Renal cortical epithelial cell (primary cell): ENCODE results near the gene SAMD11. TPM values are rescaled to one million over a fixed set of nuclear protein-coding genes. Genes with fewer than 3 reads are reported as not detected.
"Not testable (repeated sequence)": the region's sequence is repeated elsewhere in the genome, so short reads cannot be mapped to it uniquely, and the experiment has no call there.

Experiments
- DNase-seq: peaks from one replicate; pipeline ENCODE4 v3.0.0-alpha.2; 2011; ENCODE audit warnings: low read depth
- total RNA-seq: library from RNA; depleted of rRNA; stranded (reverse); fragments of >200 nt; gene quantifications from 2 replicates; pipeline ENCODE4 v1.2.3, GENCODE V29; 2014

Gene SAMD11
- total RNA-seq, 1 donor from 2014 or later = 20.1 TPM

GRCh38 chr1:974687-975328 is 51.1 kb downstream of the SAMD11 start:
- no peak for DNase-seq

GRCh38 chr1:975365-975764 is 51.6 kb downstream of the SAMD11 start:
- DNase-seq = no peak

- DNase-seq = peak; percentile 38
These were observed 52.4 kb downstream of the SAMD11 start for GRCh38 chr1:975896-976683.

GRCh38 chr1:976791-977190 is 53.1 kb downstream of the SAMD11 start:
- DNase-seq = not testable (repeated sequence)

DNA sequence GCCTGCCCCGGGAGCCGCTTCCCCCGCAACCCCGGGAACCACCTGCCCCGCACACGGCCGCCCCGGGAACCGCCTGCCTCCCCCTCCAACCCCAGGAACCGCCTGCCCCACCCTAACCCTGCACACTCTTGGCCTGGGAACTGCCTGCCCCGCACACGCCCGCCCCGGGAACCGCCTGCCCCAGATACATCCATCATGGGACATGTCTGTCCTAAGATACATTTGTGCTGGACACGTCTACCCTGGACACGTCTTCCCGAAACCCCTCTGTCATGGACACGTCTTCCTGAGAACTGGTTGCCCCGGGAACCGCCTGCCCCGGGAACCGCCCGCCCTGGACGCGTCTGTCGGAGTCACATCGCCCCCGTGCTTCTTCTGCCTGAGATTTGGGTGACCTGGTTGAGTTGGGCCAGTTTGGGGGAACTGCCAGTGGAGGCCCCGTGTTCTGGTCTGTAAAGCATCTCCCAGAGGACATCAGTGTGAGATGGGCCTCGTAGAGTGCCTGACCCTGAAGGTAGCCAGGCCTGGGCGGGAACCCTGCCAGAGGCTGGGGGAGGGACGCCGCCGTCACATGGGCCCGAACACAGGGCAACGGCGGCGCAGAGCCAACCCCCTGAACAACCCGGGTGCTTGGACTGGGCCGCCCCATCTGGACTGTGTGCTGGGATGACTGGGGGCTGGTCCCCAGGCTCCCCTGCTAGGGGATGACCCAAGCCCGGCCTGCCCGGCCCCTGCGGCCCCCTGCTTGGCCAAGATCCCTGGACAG is 54.5 kb downstream of the SAMD11 start:
- DNase-seq = no peak

DNA sequence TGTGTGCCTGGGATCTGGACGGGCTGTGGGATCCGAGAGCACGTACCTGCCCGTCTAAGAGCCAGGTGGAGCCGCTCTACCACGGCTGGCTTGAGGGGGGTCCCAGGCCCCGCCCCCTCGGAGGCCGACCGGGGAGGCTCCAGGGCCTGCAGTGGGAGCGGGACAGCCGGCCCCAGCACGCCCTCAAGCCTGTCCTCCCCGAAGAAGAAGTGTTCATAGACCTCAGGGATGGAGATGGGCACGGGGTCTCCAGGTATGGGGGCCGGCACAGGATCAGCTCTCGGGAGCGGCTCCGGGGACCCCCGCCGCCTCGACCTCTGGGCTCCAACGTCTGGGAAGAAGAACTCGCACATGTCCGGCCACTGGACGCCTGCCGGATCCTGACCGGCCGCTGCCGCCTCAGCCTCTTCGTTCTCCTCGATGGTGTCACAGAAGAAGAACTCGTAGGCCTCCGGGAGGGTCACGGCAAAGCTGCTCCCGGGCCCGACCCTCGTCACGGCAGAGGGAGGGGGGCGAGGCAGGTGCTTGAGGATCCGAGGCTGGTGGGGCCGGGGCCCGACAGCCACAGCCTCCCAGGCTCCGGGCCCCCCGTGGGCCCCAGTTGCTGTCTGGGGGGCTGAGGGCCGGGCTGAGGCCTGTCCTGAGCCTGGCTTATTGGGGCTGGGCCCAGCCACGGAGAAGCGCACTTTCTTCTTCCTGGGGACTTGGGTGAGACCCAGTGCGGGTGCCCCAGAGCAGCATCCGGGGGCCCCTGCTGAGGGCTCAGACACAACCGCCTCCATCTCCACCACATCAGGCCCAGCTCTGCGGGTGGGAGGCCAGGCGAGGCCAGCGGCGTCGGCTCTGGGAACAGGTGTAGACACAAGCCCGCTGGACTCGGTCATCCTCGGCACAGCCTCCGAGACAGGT is 55.4 kb downstream of the SAMD11 start:
- DNase-seq = no peak

GRCh38 chr1:979744-980072 is 56.0 kb downstream of the SAMD11 start:
- no peak for DNase-seq

DNA sequence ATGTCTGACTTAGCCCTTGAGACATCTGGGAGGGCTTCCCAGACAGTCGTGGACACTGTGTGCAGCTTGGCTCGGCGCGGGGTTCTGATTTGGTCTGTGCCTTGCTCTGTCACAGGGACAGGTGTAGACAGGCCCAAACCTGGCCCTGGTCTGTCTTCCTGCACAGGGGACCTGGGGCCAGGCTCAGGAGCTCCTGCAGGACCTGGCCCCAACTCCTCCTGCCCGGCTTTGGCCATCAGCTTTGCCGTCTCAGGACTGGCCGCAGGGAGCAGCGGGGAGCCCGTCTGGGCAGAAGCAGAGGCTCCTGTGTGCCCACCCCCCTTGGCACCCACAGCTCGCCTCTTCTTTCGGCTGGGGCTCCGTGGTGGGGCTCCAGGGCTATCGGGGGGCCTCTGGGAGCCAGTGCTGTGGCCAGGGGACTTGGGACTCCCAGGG is 56.4 kb downstream of the SAMD11 start:
- DNase-seq = no peak

- DNase-seq = no peak
These were observed 57.1 kb downstream of the SAMD11 start for GRCh38 chr1:980602-981395.

DNA sequence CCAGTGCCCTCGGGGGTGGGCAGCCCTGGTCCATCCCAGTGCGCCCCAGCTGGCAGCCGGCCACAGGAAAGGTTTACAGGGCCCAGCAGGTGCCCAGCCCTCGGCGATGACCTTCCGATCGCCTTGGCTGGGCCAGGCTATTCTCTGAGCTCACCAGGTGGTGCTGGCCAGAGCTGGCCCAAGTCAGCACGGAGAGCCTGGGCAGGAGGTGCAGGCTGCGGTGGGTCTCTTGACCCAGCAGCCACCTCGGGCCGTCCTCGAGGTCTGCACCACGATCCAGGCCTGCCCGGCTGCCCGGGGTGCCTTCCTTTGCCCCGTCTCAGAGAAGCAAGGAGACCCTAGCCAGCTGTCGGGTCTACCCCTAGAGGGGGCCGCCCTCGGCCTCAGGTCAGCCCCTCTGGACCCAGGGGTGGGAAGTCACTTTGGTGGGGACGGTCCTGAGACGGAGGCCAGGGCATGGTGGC is 57.8 kb downstream of the SAMD11 start:
- no peak for DNase-seq

GRCh38 chr1:981955-982558 is 58.3 kb downstream of the SAMD11 start, which contains the start of gene PERM1:
PERM1 (minus strand) TSS chr1:982093; CDS start chr1:981029, 1,064 bp downstream.
- DNase-seq = no peak

DNA sequence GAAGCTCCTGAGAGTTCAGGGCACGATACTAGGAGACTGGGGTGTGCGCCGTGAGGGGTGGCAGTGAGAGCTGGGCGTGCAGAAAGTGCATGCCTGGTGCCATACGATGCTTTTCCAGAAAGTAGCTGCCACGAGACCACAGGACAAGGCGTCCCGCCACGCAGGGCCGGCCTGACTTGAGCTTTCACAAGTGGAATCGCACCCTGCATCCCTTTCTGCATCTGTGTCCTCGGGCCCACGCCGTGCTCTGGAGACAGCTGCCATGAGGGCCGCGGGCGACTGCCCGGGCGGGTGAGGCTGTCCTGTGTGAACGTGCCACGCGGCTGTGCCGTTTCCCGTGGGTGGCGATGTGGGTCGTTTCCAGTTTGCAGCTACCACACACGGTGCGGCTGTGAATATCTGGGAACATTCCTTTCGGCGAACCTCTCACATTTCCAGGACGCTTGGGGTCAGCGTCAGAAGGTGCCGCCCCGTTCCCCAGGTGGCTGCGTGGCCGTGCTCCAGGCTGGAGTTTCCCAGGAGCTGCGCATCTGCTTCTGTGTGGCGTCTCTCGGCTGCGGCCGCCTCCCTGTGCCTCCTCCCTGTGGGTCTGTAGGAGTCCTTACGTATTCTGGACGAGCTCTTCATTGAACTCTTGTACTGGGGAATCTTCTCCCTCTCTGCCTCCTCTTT is 59.2 kb downstream of the SAMD11 start:
- DNase-seq = no peak

DNA sequence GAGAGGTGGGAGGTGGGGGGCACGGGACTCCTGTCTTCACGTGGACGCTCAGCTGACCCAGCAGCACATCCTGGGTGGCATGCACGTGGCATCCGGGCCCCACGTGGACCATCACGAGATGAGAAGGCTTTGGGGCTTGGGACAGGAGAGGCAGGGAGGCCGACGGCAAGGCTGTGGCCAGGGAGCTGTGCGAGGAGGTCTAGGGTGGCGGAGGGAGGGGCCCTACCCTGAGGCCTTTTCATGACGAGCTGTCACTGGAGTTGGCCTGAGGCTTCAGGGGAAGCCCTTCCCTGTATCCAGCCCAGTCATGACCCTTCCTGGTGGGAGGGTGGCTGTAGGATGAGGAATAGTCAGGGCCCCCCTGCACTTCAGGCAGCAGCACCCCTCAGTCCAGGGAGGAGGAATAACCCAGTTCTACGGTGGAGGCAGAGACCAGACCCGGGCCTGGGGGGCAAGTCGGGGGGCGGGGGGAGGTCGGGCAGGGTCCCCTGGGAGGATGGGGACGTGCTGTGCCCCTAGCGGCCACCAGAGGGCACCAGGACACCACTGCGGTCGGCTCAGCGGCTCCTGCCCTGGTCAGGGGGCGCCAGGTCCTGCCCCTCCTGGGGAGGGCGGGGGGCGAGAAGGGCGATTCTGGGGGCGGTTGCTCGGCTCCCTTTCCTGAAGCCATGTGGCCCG is 60.2 kb downstream of the SAMD11 start:
- DNase-seq = no peak

DNA sequence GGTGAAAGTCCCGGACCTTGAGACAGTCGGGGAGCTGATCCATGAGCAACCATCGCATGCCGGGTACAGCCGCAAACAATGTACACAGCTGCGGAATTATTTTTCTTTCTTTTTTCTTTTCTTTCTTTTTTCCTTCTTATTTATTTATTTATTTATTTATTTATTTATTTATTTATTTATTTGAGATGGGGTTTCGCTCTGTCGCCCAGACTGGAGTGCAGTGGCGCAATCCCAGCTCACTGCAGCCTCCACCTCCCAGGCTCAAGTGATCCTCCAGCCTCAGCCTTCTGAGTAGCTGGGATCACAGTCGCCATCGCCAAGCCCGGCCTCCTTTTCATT is 60.7 kb downstream of the SAMD11 start:
- no peak for DNase-seq

GRCh38 chr1:985126-985525 is 61.4 kb downstream of the SAMD11 start:
- no peak for DNase-seq

GRCh38 chr1:988061-988460 is 64.3 kb downstream of the SAMD11 start:
- DNase-seq = not testable (repeated sequence)

DNA sequence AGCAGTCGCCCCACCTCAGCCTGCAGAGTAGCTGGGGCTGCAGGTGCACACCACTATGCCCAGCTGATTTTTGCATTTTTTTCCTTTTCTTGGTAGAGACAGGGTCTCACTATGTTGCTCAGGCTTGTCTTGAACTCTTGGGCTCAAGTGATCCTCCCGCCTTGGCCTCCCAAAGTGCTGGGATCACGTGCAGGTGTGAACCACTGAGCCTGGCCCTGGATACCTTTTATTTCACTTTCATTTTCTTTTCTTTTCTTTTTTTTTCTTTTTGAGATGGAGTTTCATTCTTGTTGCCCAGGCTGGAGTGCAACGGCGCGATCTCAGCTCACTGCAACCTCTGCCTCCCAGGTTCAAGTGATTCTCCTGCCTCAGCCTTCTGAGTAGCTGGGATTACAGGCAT is 67.6 kb downstream of the SAMD11 start:
- DNase-seq = not testable (repeated sequence)

- no peak for DNase-seq
These were observed 68.2 kb downstream of the SAMD11 start for GRCh38 chr1:991895-992294.

GRCh38 chr1:992362-992761 is 68.6 kb downstream of the SAMD11 start:
- DNase-seq = no peak
